GM23338 (cell line): ENCODE measurements around the gene EXD3.

Experiments
- CTCF ChIP-seq, 2 experiments: fragments of 200-600 bp in 1 of 2; sonication (generic) in 1 of 2; conservative IDR thresholded peaks; 2 replicates each; pipeline versions ENCODE4 v1.5.1 to v1.6.1; 2016 to 2017; ENCODE audit warnings: antibody characterized with exemption in 2 of 2, low read depth in 2 of 2, mild to moderate bottlenecking in 2 of 2, moderate library complexity in 1 of 2
- POLR2AphosphoS5 ChIP-seq: IDR thresholded peaks from 2 replicates; pipeline ENCODE4 v1.6.1; 2016; ENCODE audit warnings: antibody characterized with exemption, low read depth
- REST ChIP-seq: IDR thresholded peaks from one replicate; pipeline ENCODE4 v1.6.1; 2018; ENCODE audit warnings: antibody characterized with exemption; ENCODE audit not compliant: unreplicated experiment

- TF ChIP-seq CTCF (conservative IDR thresholded peaks at IDR 0.05; ENCODE audit: low read depth in 2 of 2) (no peak), REST (no peak), POLR2AphosphoS5 (no peak)
These were observed 71.0 kb downstream of the EXD3 start for GRCh38 chr9:137351781-137352501.
